Rectal smooth muscle tissue (tissue), 1 donor: ENCODE results near the gene IL12A.

Experiments used
- H3K27ac ChIP-seq: one replicate; pipeline ENCODE4 v1.7.0; 2013; ENCODE audit warnings: low read depth, low read length, inconsistent platforms
- H3K27me3 ChIP-seq: one replicate; pipeline ENCODE4 v1.7.0; 2013; ENCODE audit warnings: low read length; ENCODE audit not compliant: control insufficient read depth, insufficient read depth
- H3K36me3 ChIP-seq: one replicate; pipeline ENCODE4 v1.7.0; 2013; ENCODE audit warnings: low read length; ENCODE audit not compliant: control insufficient read depth, insufficient read depth
- H3K4me1 ChIP-seq: one replicate; pipeline ENCODE4 v1.7.0; 2013; ENCODE audit warnings: low read length; ENCODE audit not compliant: control insufficient read depth, insufficient read depth
- H3K4me3 ChIP-seq: one replicate; pipeline ENCODE4 v1.7.0; 2013; ENCODE audit warnings: low read length
- H3K9ac ChIP-seq: one replicate; pipeline ENCODE4 v1.7.0; 2013; ENCODE audit warnings: low read length

The IL12A gene

GRCh38 chr3:159988617-159989271 lies at the start of gene IL12A:
Gene IL12A (plus strand): TSS chr3:159988835.
- H3K4me3 ChIP-seq: peak within 1 kb of the TSS; percentile 72
- peak within 1 kb of the TSS; percentile 8 for H3K9ac ChIP-seq
- H3K27me3 ChIP-seq: no peaks in the 10 kb centered on the region
- no peaks in the 10 kb centered on the region for H3K36me3 ChIP-seq
- H3K4me1 ChIP-seq: peaks cover 7% of the 10 kb centered on the region
- H3K27ac ChIP-seq: no peak within 1 kb of the TSS

GRCh38 chr3:159941038-159942000 lies 47.3 kb upstream of the IL12A start:
- H3K9ac ChIP-seq: no peak overlapping the region
- H3K27ac ChIP-seq: no peak overlapping the region
- H3K4me3 ChIP-seq: no peak overlapping the region
- no peaks in the 10 kb centered on the region for H3K27me3 ChIP-seq
- H3K4me1 ChIP-seq: no peaks in the 10 kb centered on the region
- H3K36me3 ChIP-seq: no peaks in the 10 kb centered on the region

GRCh38 chr3:159944781-159945180 lies 43.9 kb upstream of the IL12A start:
- Histone ChIP-seq H3K27me3 (no peaks in the 10 kb centered on the region), H3K4me1 (no peaks in the 10 kb centered on the region), H3K27ac (no peak overlapping the region), H3K4me3 (no peak overlapping the region), H3K36me3 (no peaks in the 10 kb centered on the region), H3K9ac (no peak overlapping the region)

DNA sequence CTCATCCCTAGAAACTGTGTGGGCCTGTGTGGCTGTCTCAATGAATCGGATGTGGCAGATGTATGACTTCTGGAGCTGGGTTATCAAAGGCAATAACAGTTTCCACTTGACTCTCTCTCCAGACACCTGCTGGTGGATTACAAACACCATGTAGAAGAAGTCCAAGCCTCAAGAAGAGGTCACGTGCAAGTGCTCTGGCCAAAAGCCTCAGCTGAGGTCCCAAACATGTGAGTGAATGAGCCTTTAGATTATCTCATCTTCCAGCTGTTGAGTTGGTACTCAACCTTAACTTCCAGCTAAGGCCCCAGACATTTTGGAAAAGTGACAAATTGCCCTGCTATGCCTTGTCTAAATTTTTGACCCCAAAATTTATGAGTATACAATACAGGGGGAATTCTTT lies 42.7 kb upstream of the IL12A start:
- Histone ChIP-seq H3K27me3 (no peaks in the 10 kb centered on the region), H3K4me1 (no peaks in the 10 kb centered on the region), H3K27ac (no peak overlapping the region), H3K36me3 (no peaks in the 10 kb centered on the region), H3K4me3 (no peak overlapping the region), H3K9ac (no peak overlapping the region)

DNA sequence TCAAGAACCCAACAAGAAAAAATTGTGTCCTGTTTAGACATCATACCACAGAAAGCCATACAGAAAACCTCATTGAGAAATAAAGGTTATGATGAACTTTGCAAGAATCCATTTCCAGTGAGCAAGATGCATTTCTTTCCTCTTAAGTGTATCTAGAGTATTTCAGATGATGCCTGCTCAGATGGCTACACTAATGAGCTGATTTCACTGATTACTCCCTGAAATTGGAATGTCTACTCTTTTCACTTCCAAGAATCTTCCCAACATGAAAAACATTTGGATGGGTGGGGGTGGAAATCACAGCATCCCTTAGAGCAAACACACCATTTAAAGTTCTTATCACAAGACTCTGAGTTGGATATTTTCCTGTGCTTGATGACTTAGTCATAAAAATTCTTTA lies 41.4 kb upstream of the IL12A start:
- no peak overlapping the region for H3K9ac ChIP-seq
- H3K4me1 ChIP-seq: no peaks in the 10 kb centered on the region
- no peaks in the 10 kb centered on the region for H3K27me3 ChIP-seq
- H3K4me3 ChIP-seq: no peak overlapping the region
- H3K36me3 ChIP-seq: no peaks in the 10 kb centered on the region
- no peak overlapping the region for H3K27ac ChIP-seq

DNA sequence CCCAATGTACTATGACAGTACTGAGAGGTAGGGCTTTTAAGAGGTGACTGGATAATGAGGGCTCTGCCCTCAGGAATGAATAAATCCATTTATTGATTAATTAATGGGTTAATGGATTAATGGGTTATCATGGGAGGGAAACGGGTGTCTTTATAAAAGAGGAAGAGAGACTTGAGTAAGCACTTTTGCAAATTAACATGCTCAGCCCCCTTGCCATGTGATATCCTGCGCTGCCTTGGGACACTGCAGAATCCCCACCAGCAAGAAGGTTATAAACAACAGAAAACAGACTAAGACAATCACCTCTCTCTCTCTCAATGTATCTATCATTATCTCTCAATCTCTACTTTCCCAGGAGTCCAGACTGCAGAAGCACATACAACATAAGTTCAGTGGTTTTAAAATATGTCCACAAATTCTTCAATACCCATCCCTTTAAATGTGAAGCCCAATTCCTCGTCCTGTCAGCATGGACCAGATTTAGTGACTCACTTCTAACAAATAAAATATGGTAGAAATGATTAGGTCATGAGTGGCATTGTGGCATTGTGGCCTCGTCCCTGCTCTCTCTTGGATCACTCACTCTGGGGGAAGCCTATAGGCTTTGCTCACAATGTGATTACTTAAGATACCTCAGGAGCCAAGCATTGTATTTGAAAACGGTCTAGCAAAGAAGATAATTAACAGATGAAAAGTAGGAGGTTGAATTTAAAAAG lies 40.0 kb upstream of the IL12A start:
- Histone ChIP-seq H3K9ac (no peak overlapping the region), H3K27me3 (no peaks in the 10 kb centered on the region), H3K4me3 (no peak overlapping the region), H3K36me3 (no peaks in the 10 kb centered on the region), H3K27ac (no peak overlapping the region), H3K4me1 (no peaks in the 10 kb centered on the region)

- no peaks in the 10 kb centered on the region for H3K4me1 ChIP-seq
Observed at GRCh38 chr3:159950156-159950898, 38.3 kb upstream of the IL12A start.

GRCh38 chr3:159951540-159951939 lies 37.1 kb upstream of the IL12A start:
- Histone ChIP-seq H3K4me1 (no peaks in the 10 kb centered on the region), H3K36me3 (no peaks in the 10 kb centered on the region), H3K9ac (no peak overlapping the region)

More at GRCh38 chr3:159950156-159950898, 38.3 kb upstream of the IL12A start:
- Histone ChIP-seq H3K4me3 (no peak overlapping the region), H3K27ac (no peak overlapping the region), H3K9ac (no peak overlapping the region), H3K27me3 (no peaks in the 10 kb centered on the region), H3K36me3 (no peaks in the 10 kb centered on the region)

GRCh38 chr3:159953325-159954085 lies 35.1 kb upstream of the IL12A start:
- H3K27me3 ChIP-seq: no peaks in the 10 kb centered on the region
- no peaks in the 10 kb centered on the region for H3K36me3 ChIP-seq
- H3K4me1 ChIP-seq: no peaks in the 10 kb centered on the region
- H3K27ac ChIP-seq: no peak overlapping the region
- no peak overlapping the region for H3K9ac ChIP-seq
- no peak overlapping the region for H3K4me3 ChIP-seq

More at GRCh38 chr3:159951540-159951939, 37.1 kb upstream of the IL12A start:
- Histone ChIP-seq H3K27me3 (no peaks in the 10 kb centered on the region), H3K27ac (no peak overlapping the region), H3K4me3 (no peak overlapping the region)

- H3K4me1 ChIP-seq: no peaks in the 10 kb centered on the region
- no peak overlapping the region for H3K4me3 ChIP-seq
- no peaks in the 10 kb centered on the region for H3K27me3 ChIP-seq
- no peak overlapping the region for H3K9ac ChIP-seq
- no peaks in the 10 kb centered on the region for H3K36me3 ChIP-seq
- no peak overlapping the region for H3K27ac ChIP-seq
Observed at GRCh38 chr3:159960188-159961148, 28.2 kb upstream of the IL12A start.
